Liver (tissue), 9 donors: ENCODE results near the gene LLGL2. TPM values are rescaled to one million over a fixed set of nuclear protein-coding genes. Genes with fewer than 3 reads are reported as not detected.

ENCODE experiments used
- DNase-seq: peaks from one replicate; pipeline ENCODE4 v3.0.0-alpha.2; 2017; ENCODE audit warnings: low spot score
- H3K27ac ChIP-seq, 2 donors: one replicate each; pipeline ENCODE4 v1.7.0; 2013; ENCODE audit warnings: inconsistent platforms in 2 of 2, low read length in 2 of 2, control low read depth in 1 of 2, low read depth in 1 of 2, mild to moderate bottlenecking in 1 of 2
- H3K27me3 ChIP-seq, 4 donors: one replicate each; pipeline versions ENCODE4 v1.6.1 to v1.7.0; 2013; ENCODE audit warnings: low read length in 3 of 4, inconsistent platforms in 1 of 4, mild to moderate bottlenecking in 1 of 4, moderate library complexity in 1 of 4; ENCODE audit not compliant: control insufficient read depth in 4 of 4, insufficient read depth in 4 of 4
- H3K36me3 ChIP-seq, 4 donors: one replicate each; pipeline versions ENCODE4 v1.6.1 to v1.7.0; 2013; ENCODE audit warnings: low read length in 3 of 4, mild to moderate bottlenecking in 3 of 4, low read depth in 1 of 4, moderate library complexity in 1 of 4; ENCODE audit not compliant: control insufficient read depth in 4 of 4, insufficient read depth in 3 of 4
- H3K4me1 ChIP-seq, 4 donors: one replicate each; pipeline versions ENCODE4 v1.6.1 to v1.7.0; 2013; ENCODE audit warnings: low read length in 3 of 4, mild to moderate bottlenecking in 3 of 4, moderate library complexity in 1 of 4; ENCODE audit not compliant: control insufficient read depth in 4 of 4, insufficient read depth in 4 of 4
- H3K4me3 ChIP-seq, 3 donors: one replicate each; pipeline versions ENCODE4 v1.6.1 to v1.7.0; 2013; ENCODE audit warnings: low read length in 3 of 3, control low read depth in 1 of 3, low read depth in 1 of 3, mild to moderate bottlenecking in 1 of 3
- H3K9ac ChIP-seq, 2 donors: one replicate each; pipeline ENCODE4 v1.7.0; 2013; ENCODE audit warnings: low read length in 2 of 2, mild to moderate bottlenecking in 2 of 2, moderate library complexity in 2 of 2, control low read depth in 1 of 2, low read depth in 1 of 2
- H3K9me3 ChIP-seq, 4 donors: one replicate each; pipeline versions ENCODE4 v1.6.1 to v1.7.0; 2013; ENCODE audit warnings: low read length in 3 of 4; ENCODE audit not compliant: control insufficient read depth in 4 of 4
- ATF3 ChIP-seq: IDR thresholded peaks from 2 replicates; pipeline ENCODE4 v1.6.1; 2016; ENCODE audit warnings: antibody characterized with exemption
- CTCF ChIP-seq: fragments of 150-350 bp; IDR thresholded peaks from 2 replicates; pipeline ENCODE4 v1.5.1; 2017; ENCODE audit warnings: improper control_type of control experiment, low read depth, low read length; ENCODE audit not compliant: missing input control
- EGR1 ChIP-seq, 2 donors: IDR thresholded peaks; 2 replicates each; pipeline ENCODE4 v1.6.1; 2016 to 2018; ENCODE audit warnings: antibody characterized with exemption in 2 of 2, low read depth in 2 of 2
- GABPA ChIP-seq, 2 donors: IDR thresholded peaks in 1 of 2; conservative IDR thresholded peaks in 1 of 2; 2 replicates each; pipeline ENCODE4 v1.6.1; 2016; ENCODE audit warnings: antibody characterized with exemption in 2 of 2, mild to moderate bottlenecking in 1 of 2, moderate library complexity in 1 of 2
- HNF4G ChIP-seq: IDR thresholded peaks from 2 replicates; pipeline ENCODE4 v1.6.1; 2016; ENCODE audit warnings: antibody characterized with exemption
- MAX ChIP-seq: IDR thresholded peaks from 2 replicates; pipeline ENCODE4 v1.6.1; 2016; ENCODE audit warnings: antibody characterized with exemption
- NR2F2 ChIP-seq: IDR thresholded peaks from 2 replicates; pipeline ENCODE4 v1.6.1; 2016; ENCODE audit warnings: antibody characterized with exemption
- RAD21 ChIP-seq, 2 donors: IDR thresholded peaks; 2 replicates each; pipeline ENCODE4 v1.6.1; 2016; ENCODE audit warnings: antibody characterized with exemption in 2 of 2, mild to moderate bottlenecking in 2 of 2
- RXRA ChIP-seq, 2 donors: IDR thresholded peaks; 2 replicates each; pipeline ENCODE4 v1.6.1; 2017 to 2018; ENCODE audit warnings: antibody characterized with exemption in 2 of 2, mild to moderate bottlenecking in 1 of 2
- SP1 ChIP-seq: IDR thresholded peaks from 2 replicates; pipeline ENCODE4 v1.6.1; 2018; ENCODE audit warnings: antibody characterized with exemption, mild to moderate bottlenecking
- TAF1 ChIP-seq: conservative IDR thresholded peaks from 2 replicates; pipeline ENCODE4 v1.6.1; 2016; ENCODE audit warnings: antibody characterized with exemption, mild to moderate bottlenecking
- YY1 ChIP-seq: IDR thresholded peaks from 2 replicates; pipeline ENCODE4 v1.6.1; 2016; ENCODE audit warnings: antibody characterized with exemption, mild to moderate bottlenecking
- ZBTB33 ChIP-seq: IDR thresholded peaks from 2 replicates; pipeline ENCODE4 v1.6.1; 2016; ENCODE audit warnings: antibody characterized with exemption
- WGBS: extraction: QIAGEN DNeasy Blood & Tissue Kit; methylation state at CpG from one replicate; pipeline ENCODE4 v1.1.7; 2013; 5-methylcytosine and 5-hydroxymethylcytosine counted together
- polyA plus RNA-seq, 2 donors: library from polyadenylated mRNA; stranded (reverse) in 1 of 2; unstranded in 1 of 2; fragments of 200-250 nt in 1 of 2; fragments of >200 nt in 1 of 2; fragmentation: Nextera tagmentation in 1 of 2; extraction: Ambion mirVana in 1 of 2; gene quantifications; one replicate each; pipeline versions ENCODE4 v1.2.1 to v1.2.3, GENCODE V29; 2013 to 2015
- total RNA-seq, 2 donors: library from RNA; depleted of rRNA; stranded (reverse); fragments of >200 nt; gene quantifications; one replicate each; pipeline ENCODE4 v1.2.3, GENCODE V29; 2014
- donor health status: healthy.
- donor health status: healthy.
- donor health status: healthy.
- donor health status: healthy.
- donor health status: healthy.

LLGL2 gene
- total and polyA plus RNA-seq, 4 donors = 23.2 to 69.6 (median 38.5) TPM

GRCh38 chr17:75571885-75572215 is 46.4 kb downstream of the LLGL2 start:
- no peaks in the 10 kb centered on the region for H3K27me3 ChIP-seq
- no peak overlapping the region for H3K9ac ChIP-seq
- H3K4me1 ChIP-seq = no peaks in the 10 kb centered on the region
- H3K4me3 ChIP-seq = no peak overlapping the region
- no peak for DNase-seq
- H3K36me3 ChIP-seq = peaks cover 0 to 41% (median 19%) of the 10 kb centered on the region in 4 donors
- 95% methylated on average over 16 of the region's 16 CpGs for WGBS
- no peak overlapping the region for H3K27ac ChIP-seq
- no peaks in the 10 kb centered on the region for H3K9me3 ChIP-seq
- TF ChIP-seq MAX (no peak), YY1 (no peak), GABPA (IDR thresholded peaks at IDR 0.05 in 1 of 2, conservative IDR thresholded peaks at IDR 0.05 in 1 of 2) (no peak), NR2F2 (no peak), ATF3 (no peak), RAD21 (IDR thresholded peaks at IDR 0.05) (no peak), HNF4G (no peak), ZBTB33 (no peak), SP1 (no peak), CTCF (no peak), EGR1 (IDR thresholded peaks at IDR 0.05; ENCODE audit: low read depth in 2 of 2) (no peak), TAF1 (no peak)

GRCh38 chr17:75572713-75573539 is 47.4 kb downstream of the LLGL2 start:
- no peak for DNase-seq
- no peaks in the 10 kb centered on the region for H3K9me3 ChIP-seq
- no peak overlapping the region for H3K9ac ChIP-seq
- peaks cover 0 to 39% (median 19%) of the 10 kb centered on the region in 4 donors for H3K36me3 ChIP-seq
- H3K4me1 ChIP-seq = no peaks in the 10 kb centered on the region
- 94% methylated on average over 39 of the region's 39 CpGs for WGBS
- H3K27ac ChIP-seq = no peak overlapping the region
- no peaks in the 10 kb centered on the region for H3K27me3 ChIP-seq
- H3K4me3 ChIP-seq = no peak overlapping the region
- TF ChIP-seq TAF1 = no peak

GRCh38 chr17:75573540-75573957 is 48.1 kb downstream of the LLGL2 start:
- Histone ChIP-seq H3K4me3 (no peak overlapping the region), H3K4me1 (no peaks in the 10 kb centered on the region), H3K27me3 (no peaks in the 10 kb centered on the region), H3K9ac (no peak overlapping the region), H3K36me3 (peaks cover 0 to 37% (median 17%) of the 10 kb centered on the region in 4 donors), H3K9me3 (no peaks in the 10 kb centered on the region), H3K27ac (no peak overlapping the region)
- 93% methylated on average over 16 of the region's 16 CpGs for WGBS
- no peak for DNase-seq
- no peak for TF ChIP-seq RXRA (IDR thresholded peaks at IDR 0.05)
- no peak for TF ChIP-seq SP1
- TF ChIP-seq ZBTB33 = no peak
- no peak for TF ChIP-seq MAX
- TF ChIP-seq HNF4G = no peak
- TF ChIP-seq TAF1 = no peak
- no peak for TF ChIP-seq GABPA (IDR thresholded peaks at IDR 0.05 in 1 of 2, conservative IDR thresholded peaks at IDR 0.05 in 1 of 2)
